Esophagus muscularis mucosa (tissue), 4 donors: ENCODE results near the gene CAMSAP1.

Source experiments
- EP300 ChIP-seq: sonication (generic); formaldehyde crosslinking; IDR thresholded peaks from one replicate; pipeline ENCODE4 v1.6.1; 2017; ENCODE audit warnings: antibody characterized with exemption
- POLR2A ChIP-seq: fragments of 450-650 bp; IDR thresholded peaks from one replicate; pipeline ENCODE4 v1.6.1; 2017; ENCODE audit warnings: antibody characterized with exemption, moderate library complexity, mild to moderate bottlenecking, low read depth
- POLR2AphosphoS5 ChIP-seq, 2 donors: sonication (generic); formaldehyde crosslinking; IDR thresholded peaks; one replicate each; pipeline ENCODE4 v1.6.1; 2017; ENCODE audit warnings: antibody characterized with exemption in 2 of 2
- TF ChIP-seq, protein P1 (sequence below), 3 experiments: fragments of 200-600 bp in 2 of 3; fragments of 450-650 bp in 1 of 3; sonication (generic) in 2 of 3; IDR thresholded peaks; one replicate each; pipeline ENCODE4 v1.5.1; 2017 to 2019; ENCODE audit warnings: antibody characterized with exemption in 3 of 3, mild to moderate bottlenecking in 2 of 3, moderate library complexity in 1 of 3

DNA sequence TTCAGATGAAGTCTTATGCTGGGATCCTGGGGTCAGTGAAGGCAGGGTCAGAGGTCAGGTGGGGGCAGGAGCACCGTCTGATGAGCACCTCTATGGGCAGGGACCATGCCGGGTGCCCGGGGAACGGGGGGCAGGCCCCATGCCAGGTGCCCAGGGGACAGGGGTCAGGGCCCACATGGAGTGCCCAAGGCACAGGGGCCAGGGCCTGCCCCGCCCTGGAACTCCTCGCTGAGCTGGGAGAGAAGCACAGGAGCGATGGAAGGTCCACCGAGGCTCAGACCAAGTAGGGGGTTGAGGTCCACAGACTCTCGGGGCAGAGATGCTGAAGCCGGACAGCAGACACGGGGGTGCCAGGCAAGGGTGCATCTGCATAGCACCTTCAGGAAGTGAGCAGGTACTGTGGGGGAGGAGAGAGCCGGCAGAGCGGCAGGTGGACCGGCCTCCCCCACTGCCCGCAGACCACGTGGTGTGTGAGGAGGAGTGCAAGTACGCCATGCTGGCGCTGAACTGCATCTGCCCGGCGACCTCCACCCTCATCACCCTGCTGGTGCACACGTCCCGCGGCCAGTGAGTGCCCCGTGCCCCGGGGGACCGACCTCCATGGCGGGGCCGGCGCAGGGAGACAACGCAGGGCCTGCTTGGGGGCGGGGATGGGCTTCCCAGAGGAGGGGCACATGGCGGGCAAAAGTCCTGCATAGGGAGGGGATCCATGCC is 137.7 kb downstream of the CAMSAP1 start:
- TF ChIP-seq, protein P1, sequence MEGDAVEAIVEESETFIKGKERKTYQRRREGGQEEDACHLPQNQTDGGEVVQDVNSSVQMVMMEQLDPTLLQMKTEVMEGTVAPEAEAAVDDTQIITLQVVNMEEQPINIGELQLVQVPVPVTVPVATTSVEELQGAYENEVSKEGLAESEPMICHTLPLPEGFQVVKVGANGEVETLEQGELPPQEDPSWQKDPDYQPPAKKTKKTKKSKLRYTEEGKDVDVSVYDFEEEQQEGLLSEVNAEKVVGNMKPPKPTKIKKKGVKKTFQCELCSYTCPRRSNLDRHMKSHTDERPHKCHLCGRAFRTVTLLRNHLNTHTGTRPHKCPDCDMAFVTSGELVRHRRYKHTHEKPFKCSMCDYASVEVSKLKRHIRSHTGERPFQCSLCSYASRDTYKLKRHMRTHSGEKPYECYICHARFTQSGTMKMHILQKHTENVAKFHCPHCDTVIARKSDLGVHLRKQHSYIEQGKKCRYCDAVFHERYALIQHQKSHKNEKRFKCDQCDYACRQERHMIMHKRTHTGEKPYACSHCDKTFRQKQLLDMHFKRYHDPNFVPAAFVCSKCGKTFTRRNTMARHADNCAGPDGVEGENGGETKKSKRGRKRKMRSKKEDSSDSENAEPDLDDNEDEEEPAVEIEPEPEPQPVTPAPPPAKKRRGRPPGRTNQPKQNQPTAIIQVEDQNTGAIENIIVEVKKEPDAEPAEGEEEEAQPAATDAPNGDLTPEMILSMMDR (IDR thresholded peaks at IDR 0.05) = no peak
- TF ChIP-seq POLR2A (no peak), POLR2AphosphoS5 (IDR thresholded peaks at IDR 0.05) (no peak), EP300 (no peak)
